ENCODE data around the gene MSX1. TPM values are rescaled to one million over a fixed set of nuclear protein-coding genes. Genes with fewer than 3 reads are reported as not detected.
A peak's percentile ranks its signal among the peaks of the same experiment; 100 is the strongest.

The MSX1 gene
- total RNA-seq, 1 donor from 2014 or later: 5.0 TPM

- intact Hi-C loops (cut with DNase I): loop anchor here (10.0 kb wide), 1 partner anchor 371 kb away; no protein-coding TSS in a partner anchor
- no peak for DNase-seq (ENCODE audit: low spot score)
Measured at GRCh38 chr4:4855301-4856070, 4.0 kb upstream of the MSX1 start.

GRCh38 chr4:4856071-4857000 is 3.1 kb upstream of the MSX1 start:
- DNase-seq (ENCODE audit: low spot score): peak; percentile 56
- intact Hi-C loops (cut with DNase I): loop anchor here (10.0 kb wide), 1 partner anchor 372 kb away; no protein-coding TSS in a partner anchor

GRCh38 chr4:4857001-4857808 is 2.3 kb upstream of the MSX1 start:
- intact Hi-C loops (cut with DNase I): loop anchor here (10.0 kb wide), 1 partner anchor 372 kb away; no protein-coding TSS in a partner anchor

GRCh38 chr4:4857809-4858508 is 1.5 kb upstream of the MSX1 start:
- no peak for DNase-seq (ENCODE audit: low spot score)
- intact Hi-C loops (cut with DNase I): loop anchor here (10.0 kb wide), 1 partner anchor 373 kb away; no protein-coding TSS in a partner anchor

More at GRCh38 chr4:4857001-4857808, 2.3 kb upstream of the MSX1 start:
- peak; percentile 14 for DNase-seq (ENCODE audit: low spot score)

GRCh38 chr4:4858527-4859324 is 739 bp upstream of the MSX1 start:
- DNase-seq (ENCODE audit: low spot score): no peak
- intact Hi-C loops (cut with DNase I): loop anchor here (10.0 kb wide), 1 partner anchor 374 kb away; no protein-coding TSS in a partner anchor

GRCh38 chr4:4859799-4860599 is 534 bp downstream of the MSX1 start:
- intact Hi-C loops (cut with DNase I): loop anchor here (10.0 kb wide), 1 partner anchor 375 kb away; no protein-coding TSS in a partner anchor
- no peak for DNase-seq (ENCODE audit: low spot score)

GRCh38 chr4:4860600-4861389 is 1.3 kb downstream of the MSX1 start:
- intact Hi-C loops (cut with DNase I): no loop called here
- DNase-seq (ENCODE audit: low spot score): no peak

GRCh38 chr4:4861390-4862018 is 2.0 kb downstream of the MSX1 start:
- no peak for DNase-seq (ENCODE audit: low spot score)
- intact Hi-C loops (cut with DNase I): no loop called here

- intact Hi-C loops (cut with DNase I): no loop called here
- DNase-seq (ENCODE audit: low spot score): no peak
Measured at GRCh38 chr4:4862071-4862551, 2.6 kb downstream of the MSX1 start.

GRCh38 chr4:4862665-4863482 is 3.4 kb downstream of the MSX1 start:
- intact Hi-C loops (cut with DNase I): no loop called here
- no peak for DNase-seq (ENCODE audit: low spot score)

- intact Hi-C loops (cut with DNase I): no loop called here
- DNase-seq (ENCODE audit: low spot score): no peak
Measured at GRCh38 chr4:4864443-4864939, 5.0 kb downstream of the MSX1 start.

GRCh38 chr4:4864940-4865704 is 5.7 kb downstream of the MSX1 start:
- intact Hi-C loops (cut with DNase I): no loop called here
- DNase-seq (ENCODE audit: low spot score): no peak

GRCh38 chr4:4865705-4866123 is 6.2 kb downstream of the MSX1 start:
- no peak for DNase-seq (ENCODE audit: low spot score)
- intact Hi-C loops (cut with DNase I): no loop called here
